GM21390 (cell line): ENCODE measurements around the gene ITPR3.

Experiments used
- ATAC-seq: cut with Tn5 transposase; IDR thresholded peaks from one replicate; pipeline ENCODE4 v1.9.1; 2021; ENCODE audit not compliant: unreplicated experiment

ITPR3 gene

GRCh38 chr6:33695451-33695887 lies 74.3 kb downstream of the ITPR3 start:
- no peak for ATAC-seq

- ATAC-seq: no peak
Measured at GRCh38 chr6:33696076-33696475, 75.0 kb downstream of the ITPR3 start.

GRCh38 chr6:33696548-33697518 lies 75.7 kb downstream of the ITPR3 start:
- ATAC-seq: no peak

GRCh38 chr6:33697845-33698244 lies 76.7 kb downstream of the ITPR3 start:
- ATAC-seq: no peak

- no peak for ATAC-seq
Measured at GRCh38 chr6:33698494-33698893, 77.4 kb downstream of the ITPR3 start.

- ATAC-seq: no peak
Measured at GRCh38 chr6:33699131-33699530, 78.0 kb downstream of the ITPR3 start.

- ATAC-seq: no peak
Measured at GRCh38 chr6:33699739-33700138, 78.6 kb downstream of the ITPR3 start.

GRCh38 chr6:33700391-33701050 lies 79.4 kb downstream of the ITPR3 start:
- peak; percentile 73 for ATAC-seq

- no peak for ATAC-seq
Measured at GRCh38 chr6:33702345-33702977, 81.3 kb downstream of the ITPR3 start.

- ATAC-seq: no peak
Measured at GRCh38 chr6:33704215-33705066, 83.3 kb downstream of the ITPR3 start.

GRCh38 chr6:33705268-33705885 lies 84.3 kb downstream of the ITPR3 start:
- ATAC-seq: no peak

- ATAC-seq: no peak
Measured at GRCh38 chr6:33705955-33706725, 85.0 kb downstream of the ITPR3 start.

- ATAC-seq: no peak
Measured at GRCh38 chr6:33707771-33708170, 86.6 kb downstream of the ITPR3 start.

GRCh38 chr6:33708516-33709204 lies 87.5 kb downstream of the ITPR3 start:
- ATAC-seq: no peak

GRCh38 chr6:33709605-33710295 lies 88.6 kb downstream of the ITPR3 start:
- ATAC-seq: no peak

GRCh38 chr6:33710296-33711121 lies 89.4 kb downstream of the ITPR3 start:
- ATAC-seq: no peak
